ENCODE results near the gene PFDN4.

Gene PFDN4

DNA sequence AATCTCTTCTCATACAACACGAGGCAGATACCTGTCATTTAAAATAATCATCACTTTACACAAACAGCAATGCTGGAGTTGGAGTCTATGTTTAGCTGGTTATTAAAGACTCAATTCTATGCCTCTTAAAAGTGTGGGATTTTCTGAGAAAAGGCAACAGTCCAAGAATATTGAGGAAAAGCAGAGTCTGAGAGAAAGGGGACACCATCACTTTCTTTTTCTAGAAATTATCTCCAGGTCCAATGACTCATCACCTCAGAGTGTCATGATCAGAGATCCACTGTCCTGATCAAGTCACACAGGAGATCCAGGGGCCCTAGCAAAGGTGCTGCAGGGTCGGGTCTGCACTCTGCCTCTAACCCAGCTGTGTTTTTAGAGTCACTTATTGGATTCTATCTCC is 42.1 kb upstream of the PFDN4 start:
- Histone ChIP-seq H3K9ac (no peak overlapping the region), H3K27me3 (ENCODE audit: control insufficient read depth, insufficient read depth, low read length) (no peaks in the 10 kb centered on the region), H3K4me2 (ENCODE audit: low read length) (no peak overlapping the region), H3K27ac (no peak overlapping the region), H3K79me2 (no peaks in the 10 kb centered on the region), H3K4me1 (no peaks in the 10 kb centered on the region), H2AFZ (no peak overlapping the region), H3K4me3 (ENCODE audit: low read depth, low read length) (no peak overlapping the region), H3K36me3 (ENCODE audit: control insufficient read depth, insufficient read depth, low read length) (no peaks in the 10 kb centered on the region), H3K9me3 (ENCODE audit: control insufficient read depth, low read length) (no peaks in the 10 kb centered on the region)
- TF ChIP-seq CTCF (IDR thresholded peaks at IDR 0.05): no peak

DNA sequence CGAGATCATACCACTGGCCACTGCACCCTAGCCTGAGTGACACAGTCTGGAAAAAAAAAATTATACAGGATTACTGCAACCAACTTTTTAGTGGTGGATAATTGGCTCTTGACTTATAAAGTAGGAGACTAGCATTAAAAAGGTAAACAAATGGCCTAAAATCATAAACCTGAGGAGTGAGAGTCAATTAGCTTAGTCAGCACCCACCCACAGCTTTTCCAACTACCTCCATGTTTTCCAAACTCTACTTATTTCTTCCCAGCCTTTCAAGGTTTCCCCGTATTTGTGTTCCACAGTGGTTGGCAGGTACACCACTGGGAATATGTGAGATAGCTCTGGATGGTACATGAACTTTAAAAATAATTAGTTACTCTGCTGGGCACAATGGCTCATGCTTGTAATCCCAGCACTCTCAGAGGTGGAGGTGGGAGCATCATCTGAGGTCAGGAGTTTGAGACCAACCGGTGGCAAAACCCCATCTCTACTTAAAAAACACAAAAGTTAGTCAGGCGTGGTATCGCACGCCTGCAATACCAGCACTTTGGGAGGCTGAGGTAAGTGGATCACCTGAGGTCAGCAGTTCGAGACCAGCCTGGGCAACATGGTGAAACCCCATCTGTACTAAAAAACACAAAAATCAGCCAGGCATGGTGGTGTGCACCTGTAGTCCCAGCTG is 40.8 kb upstream of the PFDN4 start:
- Histone ChIP-seq H3K79me2 (no peaks in the 10 kb centered on the region), H3K4me3 (ENCODE audit: low read depth, low read length) (no peak overlapping the region), H3K9ac (no peak overlapping the region), H3K4me1 (no peaks in the 10 kb centered on the region), H3K36me3 (ENCODE audit: control insufficient read depth, insufficient read depth, low read length) (no peaks in the 10 kb centered on the region), H3K9me3 (ENCODE audit: control insufficient read depth, low read length) (no peaks in the 10 kb centered on the region), H2AFZ (no peak overlapping the region), H3K4me2 (ENCODE audit: low read length) (no peak overlapping the region), H3K27me3 (ENCODE audit: control insufficient read depth, insufficient read depth, low read length) (no peaks in the 10 kb centered on the region), H3K27ac (no peak overlapping the region)
- TF ChIP-seq CTCF (IDR thresholded peaks at IDR 0.05): no peak

DNA sequence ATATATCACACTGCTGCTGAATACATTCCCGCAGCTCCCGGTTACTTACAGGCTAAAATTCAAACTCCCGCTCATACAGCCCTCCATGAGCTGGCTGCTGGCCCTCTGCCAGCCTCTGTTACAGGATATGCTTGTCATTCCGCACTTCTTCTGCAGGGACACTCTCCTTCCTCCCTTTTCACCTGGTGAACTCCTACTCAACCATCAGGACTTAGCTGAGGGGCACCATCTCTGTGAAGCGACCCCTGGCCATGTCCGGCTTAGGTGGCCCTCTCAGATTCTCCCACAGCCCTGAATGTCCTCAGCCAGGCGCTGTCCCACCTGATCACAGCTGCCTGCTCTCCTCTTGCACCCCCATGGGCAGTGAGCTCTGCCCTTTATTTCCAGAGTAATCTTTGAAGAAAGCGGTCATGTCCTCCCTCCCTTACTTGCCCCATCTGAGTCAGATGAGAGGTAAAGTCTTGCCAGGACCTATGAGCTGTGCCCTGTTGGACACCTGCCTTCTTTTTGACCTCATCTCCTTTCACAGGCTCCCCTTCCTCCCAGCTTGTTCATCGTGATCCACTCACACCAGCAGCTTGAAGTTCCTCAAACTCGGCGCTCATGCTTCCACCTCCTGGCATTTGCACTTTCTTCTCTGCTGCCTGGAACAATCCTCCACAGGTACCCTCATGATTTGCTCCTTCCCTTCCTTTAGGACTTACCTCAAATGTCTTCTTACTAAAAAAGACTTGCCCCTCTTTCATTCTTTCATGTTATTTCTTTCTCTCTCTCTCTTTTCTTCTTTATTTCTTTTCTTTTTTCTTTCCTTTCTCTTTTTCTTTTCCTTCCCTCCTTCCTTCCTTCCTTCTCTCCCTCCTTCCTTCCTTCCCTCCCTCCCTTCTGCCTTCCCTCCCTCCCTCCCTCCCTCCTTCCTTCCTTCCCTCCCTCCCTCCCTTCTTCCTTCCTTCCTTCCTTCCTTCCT is 39.7 kb upstream of the PFDN4 start:
- Histone ChIP-seq H3K27me3 (ENCODE audit: control insufficient read depth, insufficient read depth, low read length) (peaks cover 5% of the 10 kb centered on the region), H3K36me3 (ENCODE audit: control insufficient read depth, insufficient read depth, low read length) (no peaks in the 10 kb centered on the region), H2AFZ (no peak overlapping the region), H3K9me3 (ENCODE audit: control insufficient read depth, low read length) (no peaks in the 10 kb centered on the region), H3K4me1 (no peaks in the 10 kb centered on the region), H3K4me2 (ENCODE audit: low read length) (no peak overlapping the region), H3K9ac (no peak overlapping the region), H3K27ac (no peak overlapping the region), H3K4me3 (ENCODE audit: low read depth, low read length) (no peak overlapping the region), H3K79me2 (no peaks in the 10 kb centered on the region)
- no peak for TF ChIP-seq CTCF (IDR thresholded peaks at IDR 0.05)

DNA sequence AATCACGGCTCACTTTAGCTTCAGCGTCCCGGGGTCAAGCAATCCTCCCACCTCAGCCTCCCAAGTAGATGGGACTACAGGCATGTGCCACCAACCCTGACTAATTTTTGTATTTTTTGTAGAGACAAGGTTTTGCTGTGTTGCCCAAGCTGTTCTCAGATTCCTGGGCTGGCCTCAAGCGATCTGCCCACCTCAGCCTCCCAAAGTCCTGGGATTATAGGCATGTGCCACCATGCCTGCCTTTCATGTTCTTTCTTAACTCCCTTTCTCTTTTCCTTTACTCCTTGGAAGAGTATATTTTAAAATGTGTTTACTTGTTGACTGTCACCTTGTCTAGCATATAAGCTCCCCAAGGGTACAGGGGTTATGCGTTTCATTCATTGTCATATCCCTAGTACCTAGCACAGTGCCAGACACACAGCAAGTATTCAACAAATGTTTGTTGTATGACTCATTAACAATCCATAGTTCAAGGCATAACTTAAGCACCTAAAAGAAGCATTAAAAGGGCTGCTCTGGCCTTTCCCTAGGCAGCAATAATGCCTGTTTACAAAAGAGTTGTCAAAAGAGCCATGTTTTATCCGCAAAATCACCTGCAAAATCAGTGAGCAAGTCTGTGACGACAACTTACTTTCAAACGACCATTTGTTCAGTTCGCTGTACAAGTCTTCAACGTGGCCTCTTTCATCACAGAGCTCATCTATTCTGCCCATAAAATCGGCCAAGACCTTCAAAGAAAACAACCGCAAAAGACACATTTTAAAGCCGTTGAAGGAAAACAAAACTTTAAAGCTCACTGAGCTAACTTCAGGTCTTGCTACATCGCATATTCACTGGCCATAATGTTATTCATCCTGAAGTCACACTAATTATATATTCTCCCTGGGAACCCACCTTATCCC is 38.7 kb upstream of the PFDN4 start:
- H3K4me2 ChIP-seq (ENCODE audit: low read length): no peak overlapping the region
- no peak overlapping the region for H3K9ac ChIP-seq
- no peak overlapping the region for H2AFZ ChIP-seq
- H3K4me1 ChIP-seq: no peaks in the 10 kb centered on the region
- no peak overlapping the region for H3K4me3 ChIP-seq (ENCODE audit: low read depth, low read length)
- no peak overlapping the region for H3K27ac ChIP-seq
- no peak for TF ChIP-seq CTCF (IDR thresholded peaks at IDR 0.05)
- H3K79me2 ChIP-seq: no peaks in the 10 kb centered on the region
- no peaks in the 10 kb centered on the region for H3K36me3 ChIP-seq (ENCODE audit: control insufficient read depth, insufficient read depth, low read length)
- peaks cover 11% of the 10 kb centered on the region for H3K27me3 ChIP-seq (ENCODE audit: control insufficient read depth, insufficient read depth, low read length)
- H3K9me3 ChIP-seq (ENCODE audit: control insufficient read depth, low read length): no peaks in the 10 kb centered on the region
